Upper lobe of left lung (tissue), 6 donors: ENCODE results near the gene SPATS2. TPM values are rescaled to one million over a fixed set of nuclear protein-coding genes. Genes with fewer than 3 reads are reported as not detected.

Source experiments
- ATAC-seq, 2 donors: fragments of 200-7000 bp; cut with Tn5 transposase; one replicate each; pipeline ENCODE4 v1.9.1; 2022; ENCODE audit warnings: mild to moderate bottlenecking in 2 of 2, moderate library complexity in 2 of 2; ENCODE audit not compliant: low FRiP score in 2 of 2
- DNase-seq, 2 donors: peaks; one replicate each; pipeline ENCODE4 v3.0.0-alpha.2; 2019 to 2020
- H3K27ac ChIP-seq, 4 donors: fragments of 200-600 bp; sonication (generic); one replicate each; pipeline ENCODE4 v1.5.1; 2016 to 2019
- H3K27me3 ChIP-seq, 4 donors: fragments of 200-600 bp; sonication (generic); one replicate each; pipeline ENCODE4 v1.5.1; 2017 to 2019
- H3K36me3 ChIP-seq, 4 donors: fragments of 200-600 bp; sonication (generic); one replicate each; pipeline ENCODE4 v1.5.1; 2016 to 2019
- H3K4me1 ChIP-seq, 4 donors: fragments of 200-600 bp; sonication (generic); one replicate each; pipeline ENCODE4 v1.5.1; 2018 to 2019
- H3K4me3 ChIP-seq, 4 donors: fragments of 200-600 bp; sonication (generic); one replicate each; pipeline ENCODE4 v1.5.1; 2017 to 2019; ENCODE audit warnings: mild to moderate bottlenecking in 2 of 4, moderate library complexity in 1 of 4
- H3K9me3 ChIP-seq, 4 donors: fragments of 200-600 bp; sonication (generic); one replicate each; pipeline ENCODE4 v1.5.1; 2018 to 2019
- EP300 ChIP-seq, 4 donors: sonication (generic); formaldehyde crosslinking; IDR thresholded peaks; one replicate each; pipeline ENCODE4 v1.5.1; 2017; ENCODE audit warnings: antibody characterized with exemption in 4 of 4, control low read depth in 2 of 4
- POLR2A ChIP-seq, 4 donors: fragments of 450-650 bp; IDR thresholded peaks; one replicate each; pipeline ENCODE4 v1.5.1; 2016 to 2017; ENCODE audit warnings: antibody characterized with exemption in 4 of 4, mild to moderate bottlenecking in 2 of 4
- POLR2AphosphoS5 ChIP-seq, 2 donors: sonication (generic); formaldehyde crosslinking; IDR thresholded peaks; one replicate each; pipeline ENCODE4 v1.5.1; 2017; ENCODE audit warnings: antibody characterized with exemption in 2 of 2
- WGBS, 2 donors: methylation state at CpG; one replicate each; pipeline ENCODE4 v1.1.5; 2017 to 2018; 5-methylcytosine and 5-hydroxymethylcytosine counted together
- total RNA-seq, 6 donors: library from RNA; depleted of rRNA in 4 of 6; stranded (reverse); fragments of >200 nt in 4 of 6; gene quantifications; one replicate each; pipeline versions ENCODE4 v1.1.0 to v1.2.1, GENCODE V29; 2016 to 2021
- TF ChIP-seq, protein P1 (sequence below), 6 experiments: fragments of 450-650 bp in 4 of 6; fragments of 200-600 bp in 2 of 6; sonication (generic) in 2 of 6; IDR thresholded peaks; one replicate each; pipeline ENCODE4 v1.5.1; 2016 to 2019; ENCODE audit warnings: antibody characterized with exemption in 6 of 6
- donor health status: DM: no; HTN: no; CAD: no; lungs with moderate emphysema.
- donor health status: DM: no; HTN: yes; CAD: no; lungs with severe emphysema.

Gene SPATS2
- total RNA-seq, 6 donors from 2014 or later = 6.2 to 33.5 (median 14.4) TPM

DNA sequence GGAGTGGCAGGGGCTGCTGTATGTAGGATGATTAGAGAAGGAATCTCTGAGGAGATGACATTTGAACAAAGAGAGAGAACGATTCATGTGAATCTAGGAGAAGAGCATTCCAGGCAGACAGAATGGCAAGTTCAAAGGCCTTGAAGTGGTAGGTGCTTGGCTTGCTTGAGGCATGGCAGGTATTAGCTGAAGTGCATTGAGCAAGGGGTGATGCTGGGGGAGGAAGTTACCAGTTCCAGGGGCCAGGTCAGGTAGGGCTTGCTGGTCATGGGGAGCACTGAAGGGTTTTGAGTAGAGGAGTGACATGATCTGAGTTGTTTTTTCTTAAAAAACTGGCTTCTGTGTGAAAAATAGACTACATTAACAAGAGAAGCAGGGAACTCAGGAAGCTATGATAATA is 71.8 kb downstream of the SPATS2 start:
- 57 to 74% methylated on average over 1 of the region's 1 CpG for WGBS, 2 donors
- ATAC-seq = peak in 1 of 2 donors; percentile 55
- H3K4me1 ChIP-seq = peaks cover 0 to 14% (median 6%) of the 10 kb centered on the region in 4 donors
- H3K9me3 ChIP-seq = no peaks in the 10 kb centered on the region
- peak in 1 of 2 donors; percentile 55 for DNase-seq
- TF ChIP-seq, protein P1, sequence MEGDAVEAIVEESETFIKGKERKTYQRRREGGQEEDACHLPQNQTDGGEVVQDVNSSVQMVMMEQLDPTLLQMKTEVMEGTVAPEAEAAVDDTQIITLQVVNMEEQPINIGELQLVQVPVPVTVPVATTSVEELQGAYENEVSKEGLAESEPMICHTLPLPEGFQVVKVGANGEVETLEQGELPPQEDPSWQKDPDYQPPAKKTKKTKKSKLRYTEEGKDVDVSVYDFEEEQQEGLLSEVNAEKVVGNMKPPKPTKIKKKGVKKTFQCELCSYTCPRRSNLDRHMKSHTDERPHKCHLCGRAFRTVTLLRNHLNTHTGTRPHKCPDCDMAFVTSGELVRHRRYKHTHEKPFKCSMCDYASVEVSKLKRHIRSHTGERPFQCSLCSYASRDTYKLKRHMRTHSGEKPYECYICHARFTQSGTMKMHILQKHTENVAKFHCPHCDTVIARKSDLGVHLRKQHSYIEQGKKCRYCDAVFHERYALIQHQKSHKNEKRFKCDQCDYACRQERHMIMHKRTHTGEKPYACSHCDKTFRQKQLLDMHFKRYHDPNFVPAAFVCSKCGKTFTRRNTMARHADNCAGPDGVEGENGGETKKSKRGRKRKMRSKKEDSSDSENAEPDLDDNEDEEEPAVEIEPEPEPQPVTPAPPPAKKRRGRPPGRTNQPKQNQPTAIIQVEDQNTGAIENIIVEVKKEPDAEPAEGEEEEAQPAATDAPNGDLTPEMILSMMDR (IDR thresholded peaks at IDR 0.05) = no peak
- TF ChIP-seq EP300 (IDR thresholded peaks at IDR 0.05) (no peak), POLR2AphosphoS5 (IDR thresholded peaks at IDR 0.05) (no peak), POLR2A (IDR thresholded peaks at IDR 0.05) (no peak)
- no peaks in the 10 kb centered on the region for H3K36me3 ChIP-seq
- no peak overlapping the region for H3K4me3 ChIP-seq
- no peaks in the 10 kb centered on the region for H3K27me3 ChIP-seq
- H3K27ac ChIP-seq = no peak overlapping the region

DNA sequence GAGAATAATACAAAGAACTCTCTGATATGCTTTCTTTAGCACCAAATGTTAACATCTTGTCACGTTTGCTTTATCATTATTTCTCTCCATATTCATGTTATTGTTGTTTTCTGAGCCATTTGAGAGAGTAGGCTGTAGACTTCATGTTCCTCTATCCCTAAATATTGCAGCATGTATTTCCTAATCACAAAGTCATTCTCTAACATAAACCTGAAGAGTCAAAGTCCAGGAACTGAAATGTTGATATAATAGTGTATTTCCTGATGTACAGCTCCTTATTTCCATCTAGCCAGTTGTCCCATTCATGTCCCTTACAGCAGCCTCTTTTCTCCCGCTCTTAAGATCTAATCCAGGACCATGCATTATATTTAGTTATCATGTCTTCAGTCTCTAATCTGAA is 72.8 kb downstream of the SPATS2 start:
- ATAC-seq (no peak), DNase-seq (no peak)
- no peak for TF ChIP-seq POLR2A (IDR thresholded peaks at IDR 0.05)
- H3K4me3 ChIP-seq = no peak overlapping the region
- H3K27ac ChIP-seq = no peak overlapping the region
- no peaks in the 10 kb centered on the region for H3K9me3 ChIP-seq
- H3K4me1 ChIP-seq = peaks cover 0 to 14% (median 6%) of the 10 kb centered on the region in 4 donors
- H3K27me3 ChIP-seq = no peaks in the 10 kb centered on the region
- WGBS, 2 donors = 84 to 86% methylated on average over 2 of the region's 2 CpGs
- no peaks in the 10 kb centered on the region for H3K36me3 ChIP-seq

DNA sequence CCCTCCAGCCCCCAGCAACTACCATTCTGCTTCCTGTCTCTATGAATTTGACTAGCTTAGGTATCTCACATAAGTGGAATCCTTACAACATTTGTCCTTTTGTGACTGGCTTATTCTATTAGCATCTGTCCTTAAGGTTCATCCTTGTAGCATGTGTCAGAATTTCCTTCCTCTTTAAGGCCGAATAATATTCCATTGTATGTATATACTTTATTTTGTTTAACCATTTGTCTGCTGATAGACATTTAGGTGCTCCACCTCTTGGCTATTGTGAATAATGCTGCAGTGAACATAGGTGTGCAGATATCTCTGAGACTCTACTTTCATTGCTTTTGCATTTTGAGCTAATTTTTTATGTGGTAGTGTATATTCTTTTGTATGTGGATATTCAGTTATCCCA is 75.7 kb downstream of the SPATS2 start:
- Histone ChIP-seq H3K27me3 (no peaks in the 10 kb centered on the region), H3K4me1 (peaks cover 0 to 14% (median 6%) of the 10 kb centered on the region in 4 donors), H3K9me3 (no peaks in the 10 kb centered on the region), H3K36me3 (no peaks in the 10 kb centered on the region), H3K4me3 (no peak overlapping the region), H3K27ac (no peak overlapping the region)
- TF ChIP-seq EP300 (IDR thresholded peaks at IDR 0.05) = no peak
- TF ChIP-seq, protein P1 (IDR thresholded peaks at IDR 0.05) = no peak
- TF ChIP-seq POLR2A (IDR thresholded peaks at IDR 0.05) = no peak
- no peak for TF ChIP-seq POLR2AphosphoS5 (IDR thresholded peaks at IDR 0.05)
- 54 to 56% methylated on average over 1 of the region's 1 CpG for WGBS, 2 donors
- DNase-seq (no peak), ATAC-seq (no peak)

DNA sequence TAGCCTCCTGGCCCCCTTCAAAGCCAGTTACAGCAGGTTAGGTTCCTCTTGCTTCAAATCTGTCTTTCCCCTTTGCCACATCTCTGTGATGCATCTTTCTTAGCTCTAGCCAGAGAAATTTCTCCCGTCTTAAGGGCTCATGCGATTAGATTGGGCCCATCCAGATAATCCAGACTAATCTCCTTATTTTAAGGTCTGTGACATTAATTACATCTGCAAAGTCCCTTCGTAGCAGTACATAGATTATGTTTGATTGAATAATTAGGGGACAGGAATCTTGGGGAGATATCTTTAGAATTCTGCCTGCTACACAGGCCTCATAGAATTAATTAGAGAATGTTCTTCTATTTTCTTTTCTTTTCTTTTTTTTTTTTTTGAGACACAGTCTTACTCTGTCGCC is 79.3 kb downstream of the SPATS2 start:
- no peaks in the 10 kb centered on the region for H3K36me3 ChIP-seq
- H3K9me3 ChIP-seq = no peaks in the 10 kb centered on the region
- H3K4me3 ChIP-seq = no peak overlapping the region
- H3K27ac ChIP-seq = no peak overlapping the region
- ATAC-seq (no peak), DNase-seq (no peak)
- no peaks in the 10 kb centered on the region for H3K27me3 ChIP-seq
- TF ChIP-seq POLR2AphosphoS5 (IDR thresholded peaks at IDR 0.05) (no peak), POLR2A (IDR thresholded peaks at IDR 0.05) (no peak), EP300 (IDR thresholded peaks at IDR 0.05) (no peak)
- TF ChIP-seq, protein P1 (IDR thresholded peaks at IDR 0.05) = no peak
- H3K4me1 ChIP-seq = no peaks in the 10 kb centered on the region
- 95 to 100% methylated on average over 4 of the region's 4 CpGs for WGBS, 2 donors

DNA sequence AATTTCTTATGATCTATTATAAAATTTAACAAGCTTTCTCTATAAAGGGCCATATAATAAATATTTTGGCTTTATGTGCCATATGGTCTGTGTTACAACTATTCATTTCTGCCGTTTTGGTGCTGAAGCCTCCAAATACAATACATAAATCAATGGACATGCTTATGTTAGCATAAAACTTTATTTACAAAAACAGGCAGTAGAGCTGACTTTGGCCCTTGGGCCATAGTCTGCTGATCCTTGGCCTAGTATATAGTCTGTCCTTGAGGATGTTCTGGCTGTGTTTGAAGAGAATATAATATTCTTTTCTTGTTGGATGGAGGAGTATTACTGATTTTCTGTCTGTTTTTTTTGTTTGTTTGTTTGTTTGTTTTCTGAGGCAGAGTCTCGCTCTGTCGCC is 81.6 kb downstream of the SPATS2 start:
- Histone ChIP-seq H3K36me3 (no peaks in the 10 kb centered on the region), H3K27me3 (no peaks in the 10 kb centered on the region), H3K27ac (no peak overlapping the region), H3K9me3 (no peaks in the 10 kb centered on the region), H3K4me1 (no peaks in the 10 kb centered on the region), H3K4me3 (no peak overlapping the region)
- no peak for ATAC-seq
- TF ChIP-seq EP300 (IDR thresholded peaks at IDR 0.05) (no peak), POLR2A (IDR thresholded peaks at IDR 0.05) (no peak), POLR2AphosphoS5 (IDR thresholded peaks at IDR 0.05) (no peak)
- TF ChIP-seq, protein P1 (IDR thresholded peaks at IDR 0.05) = no peak
- WGBS, 2 donors = 94 to 96% methylated on average over 3 of the region's 3 CpGs
- DNase-seq = no peak
